Endothelial cell of umbilical vein (primary cell): ENCODE results near the gene MAG.
A peak's percentile ranks its signal among the peaks of the same experiment; 100 is the strongest.

ENCODE experiments used
- EZH2 ChIP-seq: IDR thresholded peaks from 2 replicates; pipeline ENCODE4 v1.6.1; 2012; ENCODE audit warnings: borderline replicate concordance, low read depth, mild to moderate bottlenecking, moderate library complexity, low read length, inconsistent platforms; ENCODE audit not compliant: severe bottlenecking
- FOS ChIP-seq: IDR thresholded peaks from 2 replicates; pipeline ENCODE4 v1.6.1; 2011; ENCODE audit warnings: mild to moderate bottlenecking, low read length, moderate library complexity, borderline replicate concordance; ENCODE audit not compliant: insufficient read depth
- GATA2 ChIP-seq: IDR thresholded peaks from 2 replicates; pipeline ENCODE4 v1.7.0; 2011; ENCODE audit warnings: low read depth, mild to moderate bottlenecking, moderate library complexity, mixed read lengths, low read length; ENCODE audit not compliant: insufficient read length, insufficient read depth
- JUN ChIP-seq: IDR thresholded peaks from 2 replicates; pipeline ENCODE4 v1.6.1; 2011; ENCODE audit warnings: borderline replicate concordance, low read depth; ENCODE audit not compliant: insufficient read length, insufficient read depth
- MYC ChIP-seq: IDR thresholded peaks from one replicate; pipeline ENCODE4 v1.6.1; 2011; ENCODE audit warnings: mild to moderate bottlenecking, low read depth, low read length
- POLR2A ChIP-seq: IDR thresholded peaks from 2 replicates; pipeline ENCODE4 v1.6.1; 2012; ENCODE audit warnings: low read depth, mild to moderate bottlenecking, control low read depth, low read length
- POLR2AphosphoS5 ChIP-seq: IDR thresholded peaks from 2 replicates; pipeline ENCODE4 v1.6.1; 2012; ENCODE audit warnings: low read depth, mild to moderate bottlenecking, control low read depth, low read length, moderate library complexity; ENCODE audit not compliant: insufficient read depth
- TF ChIP-seq, protein P1 (sequence below), 2 donors: IDR thresholded peaks; 1 replicate in 1 of 2; 2 replicates in 1 of 2; pipeline ENCODE4 v1.5.1; 2011; ENCODE audit warnings: low read length in 2 of 2, mild to moderate bottlenecking in 2 of 2, moderate library complexity in 2 of 2, control low read depth in 1 of 2, inconsistent platforms in 1 of 2, low read depth in 1 of 2; ENCODE audit not compliant: insufficient read depth in 1 of 2; ENCODE audit errors: extremely low read depth in 1 of 2
- TF ChIP-seq, protein P2 (sequence below): IDR thresholded peaks from 2 replicates; pipeline ENCODE4 v1.6.1; 2011; ENCODE audit not compliant: insufficient read depth, insufficient read length

DNA sequence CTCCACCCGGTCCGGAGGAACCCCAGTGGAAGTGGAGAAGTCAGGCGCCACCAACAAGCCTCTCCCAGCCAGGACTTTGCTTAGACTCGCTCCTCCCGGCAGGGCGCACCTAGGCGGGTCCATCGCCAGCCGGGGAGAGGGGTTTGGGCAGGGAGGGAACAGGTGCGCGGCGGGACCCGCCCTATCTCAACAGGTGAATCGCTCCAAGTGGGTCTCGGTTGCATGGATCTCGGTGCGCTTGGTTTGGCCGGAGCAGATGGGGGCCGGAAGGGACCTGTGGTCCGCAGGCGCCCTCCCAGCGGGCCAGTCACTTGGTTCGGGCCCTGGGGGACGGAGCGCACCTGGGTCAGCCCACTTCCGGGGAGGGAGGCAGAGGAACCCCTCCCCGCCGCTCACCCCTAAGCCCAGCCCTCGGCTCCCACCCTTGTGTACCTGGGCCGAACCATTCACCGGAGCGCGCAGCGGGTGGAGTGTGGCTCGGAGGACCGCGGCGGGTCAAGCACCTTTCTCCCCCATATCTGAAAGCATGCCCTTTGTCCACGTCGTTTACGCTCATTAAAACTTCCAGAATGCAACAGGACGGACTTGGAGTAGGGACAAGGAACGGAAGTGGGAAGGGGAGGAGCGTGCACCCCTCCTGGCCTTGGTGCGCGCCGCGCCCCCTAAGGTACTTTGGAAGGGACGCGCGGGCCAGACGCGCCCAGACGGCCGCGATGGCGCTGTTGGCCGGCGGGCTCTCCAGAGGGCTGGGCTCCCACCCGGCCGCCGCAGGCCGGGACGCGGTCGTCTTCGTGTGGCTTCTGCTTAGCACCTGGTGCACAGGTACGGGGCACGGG, 43.4 kb upstream of the MAG start, which contains the start of gene LSR:
- TF ChIP-seq, protein P1, sequence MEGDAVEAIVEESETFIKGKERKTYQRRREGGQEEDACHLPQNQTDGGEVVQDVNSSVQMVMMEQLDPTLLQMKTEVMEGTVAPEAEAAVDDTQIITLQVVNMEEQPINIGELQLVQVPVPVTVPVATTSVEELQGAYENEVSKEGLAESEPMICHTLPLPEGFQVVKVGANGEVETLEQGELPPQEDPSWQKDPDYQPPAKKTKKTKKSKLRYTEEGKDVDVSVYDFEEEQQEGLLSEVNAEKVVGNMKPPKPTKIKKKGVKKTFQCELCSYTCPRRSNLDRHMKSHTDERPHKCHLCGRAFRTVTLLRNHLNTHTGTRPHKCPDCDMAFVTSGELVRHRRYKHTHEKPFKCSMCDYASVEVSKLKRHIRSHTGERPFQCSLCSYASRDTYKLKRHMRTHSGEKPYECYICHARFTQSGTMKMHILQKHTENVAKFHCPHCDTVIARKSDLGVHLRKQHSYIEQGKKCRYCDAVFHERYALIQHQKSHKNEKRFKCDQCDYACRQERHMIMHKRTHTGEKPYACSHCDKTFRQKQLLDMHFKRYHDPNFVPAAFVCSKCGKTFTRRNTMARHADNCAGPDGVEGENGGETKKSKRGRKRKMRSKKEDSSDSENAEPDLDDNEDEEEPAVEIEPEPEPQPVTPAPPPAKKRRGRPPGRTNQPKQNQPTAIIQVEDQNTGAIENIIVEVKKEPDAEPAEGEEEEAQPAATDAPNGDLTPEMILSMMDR (IDR thresholded peaks at IDR 0.05; ENCODE audit: extremely low read depth in 1 of 2, insufficient read depth in 1 of 2, low read depth in 1 of 2, low read length in 2 of 2) = no peak
- TF ChIP-seq POLR2AphosphoS5 = no peak
- TF ChIP-seq POLR2A = no peak
- TF ChIP-seq EZH2 = peak; percentile 70
- TF ChIP-seq, protein P2, sequence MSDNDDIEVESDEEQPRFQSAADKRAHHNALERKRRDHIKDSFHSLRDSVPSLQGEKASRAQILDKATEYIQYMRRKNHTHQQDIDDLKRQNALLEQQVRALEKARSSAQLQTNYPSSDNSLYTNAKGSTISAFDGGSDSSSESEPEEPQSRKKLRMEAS = no peak
- no peak for TF ChIP-seq FOS
- no peak for TF ChIP-seq MYC
- TF ChIP-seq JUN = no peak
- no peak for TF ChIP-seq GATA2
